Hepatic stellate cell (primary cell): ENCODE measurements around the gene TMEM259.

ENCODE experiments used
- DNase-seq: peaks from one replicate; pipeline ENCODE4 v3.0.0; 2011; ENCODE audit warnings: low spot score

TMEM259 gene

GRCh38 chr19:960601-960938 lies 60.4 kb downstream of the TMEM259 start:
- no peak for DNase-seq

- no peak for DNase-seq
Observed at GRCh38 chr19:960020-960419, 60.9 kb downstream of the TMEM259 start.
